Prostate gland (tissue), 2 donors: ENCODE measurements around the gene PCDH9. TPM values are rescaled to one million over a fixed set of nuclear protein-coding genes. Genes with fewer than 3 reads are reported as not detected.

Experiments
- DNase-seq: peaks from one replicate; pipeline ENCODE4 v3.0.0-alpha.2; 2019; ENCODE audit warnings: low spot score
- H3K27ac ChIP-seq, 2 donors: fragments of 200-600 bp; sonication (generic); 2 replicates each; pipeline ENCODE4 v1.5.1; 2017 to 2019
- H3K27me3 ChIP-seq: fragments of 200-600 bp; sonication (generic); replicated peaks from 2 replicates; pipeline ENCODE4 v1.5.1; 2019; ENCODE audit not compliant: insufficient read depth
- H3K36me3 ChIP-seq, 2 donors: fragments of 200-600 bp; sonication (generic); 1 replicate in 1 of 2; 2 replicates in 1 of 2; pipeline versions ENCODE4 v1.5.1 to v1.8.1; 2017 to 2019
- H3K4me1 ChIP-seq: fragments of 200-600 bp; sonication (generic); replicated peaks from 2 replicates; pipeline ENCODE4 v1.5.1; 2019
- H3K4me3 ChIP-seq, 2 donors: fragments of 200-600 bp; sonication (generic); 2 replicates each; pipeline ENCODE4 v1.5.1; 2017 to 2019
- H3K9me3 ChIP-seq: fragments of 200-600 bp; sonication (generic); 2 replicates; pipeline ENCODE4 v1.5.1; 2017
- CTCF ChIP-seq, 4 experiments: fragments of 200-600 bp in 2 of 4; fragments of 450-650 bp in 2 of 4; sonication (generic) in 2 of 4; IDR thresholded peaks; 1 replicate in 3 of 4; 2 replicates in 1 of 4; pipeline ENCODE4 v1.5.1; 2016 to 2019; ENCODE audit warnings: antibody characterized with exemption in 4 of 4, mild to moderate bottlenecking in 2 of 4, moderate library complexity in 2 of 4
- POLR2A ChIP-seq: fragments of 450-650 bp; IDR thresholded peaks from one replicate; pipeline ENCODE4 v1.6.1; 2016; ENCODE audit warnings: antibody characterized with exemption, mild to moderate bottlenecking
- POLR2AphosphoS5 ChIP-seq: sonication (generic); formaldehyde crosslinking; IDR thresholded peaks from one replicate; pipeline ENCODE4 v1.6.1; 2017; ENCODE audit warnings: antibody characterized with exemption
- WGBS: methylation state at CpG from one replicate; pipeline ENCODE4 v1.1.5; 2018; 5-methylcytosine and 5-hydroxymethylcytosine counted together
- intact Hi-C: fragments of 100-400 bp; cut with DNase I; formaldehyde crosslinking; loops from one replicate; pipeline ENCODE4 v1.14.2; 2022
- total RNA-seq, 2 donors: library from RNA; depleted of rRNA; stranded (reverse); fragments of >200 nt; gene quantifications; one replicate each; pipeline ENCODE4 v1.1.0, GENCODE V29; 2016

Gene PCDH9
- total RNA-seq, 2 donors from 2014 or later, result 1.8 to 5.5 TPM

- TF ChIP-seq POLR2A (no peak), CTCF (IDR thresholded peaks at IDR 0.05) (no peak), POLR2AphosphoS5 (no peak)
- no peak overlapping the region for H3K4me3 ChIP-seq
- WGBS, result 75% methylated on average over 5 of the region's 5 CpGs
- no peaks in the 10 kb centered on the region for H3K27me3 ChIP-seq
- intact Hi-C loops, result no loop called here
- DNase-seq, result no peak
- H3K27ac ChIP-seq, result no peak overlapping the region
- no peaks in the 10 kb centered on the region for H3K4me1 ChIP-seq
- no peaks in the 10 kb centered on the region for H3K9me3 ChIP-seq
- H3K36me3 ChIP-seq, result no peaks in the 10 kb centered on the region
These were observed 308.7 kb downstream of the PCDH9 start for GRCh38 chr13:66921437-66921836.

DNA sequence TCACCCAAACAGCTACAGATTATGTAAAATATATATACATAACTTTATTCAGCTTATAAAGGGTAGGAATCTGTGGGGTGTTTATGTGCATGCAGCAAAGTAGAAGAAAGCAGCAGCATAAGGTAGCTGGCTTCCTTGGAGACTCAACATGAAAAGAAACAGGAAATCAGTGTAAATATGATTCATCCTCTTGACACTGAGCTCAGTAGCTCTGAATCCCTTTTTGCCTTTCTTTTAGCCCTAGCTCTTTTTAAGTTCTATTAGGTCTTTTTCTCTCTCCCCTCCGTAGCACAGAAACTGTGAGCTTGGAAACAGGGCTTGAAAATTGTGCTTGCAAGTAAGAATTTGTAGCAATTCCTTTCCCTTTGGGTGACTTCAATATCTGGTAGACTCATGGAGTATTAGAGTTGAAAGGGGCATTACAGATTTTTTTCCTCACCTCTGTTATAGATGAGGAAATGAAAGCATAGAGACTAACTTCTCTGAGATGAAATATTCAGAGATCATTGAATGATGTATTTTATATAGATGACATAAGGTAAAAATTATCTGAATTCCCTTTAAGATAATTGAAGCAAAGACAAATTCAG, 314.4 kb downstream of the PCDH9 start:
- Histone ChIP-seq H3K27ac (no peak overlapping the region), H3K9me3 (no peaks in the 10 kb centered on the region), H3K27me3 (no peaks in the 10 kb centered on the region), H3K36me3 (no peaks in the 10 kb centered on the region), H3K4me3 (no peak overlapping the region), H3K4me1 (no peaks in the 10 kb centered on the region)
- no peak for DNase-seq
- TF ChIP-seq POLR2AphosphoS5 (no peak), CTCF (IDR thresholded peaks at IDR 0.05) (no peak)
- WGBS, result 86% methylated on average over 1 of the region's 1 CpG
- intact Hi-C loops, result no loop called here

DNA sequence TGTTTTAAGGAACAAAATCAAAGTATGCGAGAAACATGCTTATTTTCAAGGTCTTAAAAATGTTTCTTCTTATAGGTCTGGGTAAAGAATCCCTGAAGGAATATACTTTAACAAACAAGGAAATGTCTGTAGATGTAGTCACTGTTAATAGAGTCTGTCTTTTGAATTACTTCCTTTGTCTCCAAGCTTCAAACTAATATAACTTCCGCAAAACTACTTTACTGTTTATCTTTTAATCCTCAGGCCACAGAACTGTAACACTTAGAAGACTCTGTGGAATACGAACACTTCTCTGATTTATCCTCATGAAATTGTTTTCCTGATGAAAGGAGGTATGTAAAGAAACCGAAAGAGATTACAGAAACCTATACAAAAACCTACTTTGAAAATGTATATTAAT, 316.0 kb downstream of the PCDH9 start:
- no peak for DNase-seq
- no peaks in the 10 kb centered on the region for H3K36me3 ChIP-seq
- 68% methylated on average over 4 of the region's 4 CpGs for WGBS
- no peak for TF ChIP-seq CTCF (IDR thresholded peaks at IDR 0.05)
- H3K27ac ChIP-seq, result no peak overlapping the region
- no peak overlapping the region for H3K4me3 ChIP-seq
- no peaks in the 10 kb centered on the region for H3K27me3 ChIP-seq
- H3K9me3 ChIP-seq, result no peaks in the 10 kb centered on the region
- intact Hi-C loops, result no loop called here
- no peaks in the 10 kb centered on the region for H3K4me1 ChIP-seq

- Histone ChIP-seq H3K27me3 (no peaks in the 10 kb centered on the region), H3K4me1 (no peaks in the 10 kb centered on the region), H3K4me3 (no peak overlapping the region), H3K9me3 (no peaks in the 10 kb centered on the region), H3K36me3 (no peaks in the 10 kb centered on the region), H3K27ac (no peak overlapping the region)
- 81% methylated on average over 4 of the region's 4 CpGs for WGBS
- TF ChIP-seq CTCF (IDR thresholded peaks at IDR 0.05), result no peak
- no peak for TF ChIP-seq POLR2AphosphoS5
- no peak for TF ChIP-seq POLR2A
- intact Hi-C loops, result no loop called here
- no peak for DNase-seq
These were observed 318.7 kb downstream of the PCDH9 start for GRCh38 chr13:66911411-66911939.

GRCh38 chr13:66899955-66900354, 330.2 kb downstream of the PCDH9 start:
- TF ChIP-seq POLR2AphosphoS5 (no peak), POLR2A (no peak), CTCF (IDR thresholded peaks at IDR 0.05) (no peak)
- WGBS, result 64% methylated on average over 3 of the region's 3 CpGs
- intact Hi-C loops, result no loop called here
- Histone ChIP-seq H3K4me1 (no peaks in the 10 kb centered on the region), H3K36me3 (no peaks in the 10 kb centered on the region), H3K27ac (no peak overlapping the region), H3K4me3 (no peak overlapping the region), H3K9me3 (no peaks in the 10 kb centered on the region), H3K27me3 (no peaks in the 10 kb centered on the region)
- no peak for DNase-seq
